ENCODE data around the gene BSPRY. TPM values are rescaled to one million over a fixed set of nuclear protein-coding genes. Genes with fewer than 3 reads are reported as not detected.

BSPRY gene
- total and polyA plus RNA-seq, 2 of the 13 experiments (the other 11 are each of a cell fraction or from before 2014, with no cell fraction given), result 0.09 to 0.26 TPM

DNA sequence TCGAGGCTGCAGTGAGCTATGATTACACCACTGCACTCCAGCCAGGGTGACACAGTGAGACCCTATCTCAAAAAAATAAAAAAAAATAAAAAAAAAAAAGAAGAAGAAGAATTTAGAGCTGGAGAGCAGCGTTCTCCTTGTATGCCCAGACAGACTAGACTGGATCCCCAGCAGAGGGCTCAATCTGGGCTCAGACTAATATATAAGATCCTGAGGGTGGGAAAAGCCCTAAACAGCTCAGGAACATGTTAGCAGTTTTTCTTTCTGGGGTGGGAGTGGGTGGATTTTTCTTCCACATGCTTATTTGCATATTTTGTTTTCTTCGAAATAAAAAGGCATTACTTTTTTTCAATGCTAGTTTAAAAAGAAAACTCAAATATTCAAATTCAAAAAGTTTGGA lies 904 bp upstream of the BSPRY start:
- H4K20me1 ChIP-seq (ENCODE audit: insufficient read depth, low read length), result no peaks in the 10 kb centered on the region
- no peaks in the 10 kb centered on the region for H3K79me2 ChIP-seq (ENCODE audit: insufficient read depth, low read length)
- H3K4me3 ChIP-seq (replicated peaks in 1 of 3; ENCODE audit: insufficient read depth in 1 of 3, low read depth in 2 of 3, low read length in 3 of 3), result no peak overlapping the region
- H3K9me3 ChIP-seq (ENCODE audit: low read length), result no peaks in the 10 kb centered on the region
- peaks cover 52% of the 10 kb centered on the region for H3K4me1 ChIP-seq (ENCODE audit: insufficient read depth, low read length)
- no peak overlapping the region for H3K9ac ChIP-seq (ENCODE audit: insufficient read depth, low read depth, low read length)
- ATAC-seq (no peak), DNase-seq (ENCODE audit: low spot score) (no peak), FAIRE-seq (no peak)
- intact Hi-C loops (cut with micrococcal nuclease; ENCODE audit: unreplicated experiment), result loop anchor here (5.0 kb wide), 1 partner anchor 36 kb away; no protein-coding TSS in a partner anchor
- ChIA-PET POLR2A (interaction anchor here (1.0 to 2.9 kb wide), 3 partner anchors 8 to 73 kb away, joined by 3 to 14 read pairs (median 9); partner anchors contain the start of genes C9orf43, CDC26, POLE3 and PRPF4), CTCF (ENCODE audit: low intra/inter-chr PET ratio, low total read pairs) (no interaction called here)
- H3K27ac ChIP-seq (ENCODE audit: extremely low read length, insufficient read depth, low read length), result no peak overlapping the region
- no peak overlapping the region for H3K4me2 ChIP-seq (ENCODE audit: low read depth, low read length)
- peaks cover 0 to 32% of the 10 kb centered on the region in 2 experiments; a peak in 3 of 5 replicates for H3K27me3 ChIP-seq (ENCODE audit: control insufficient read depth in 1 of 2, insufficient read depth in 2 of 2, low read length in 2 of 2)
- no peak overlapping the region for H2AFZ ChIP-seq (ENCODE audit: low read length)
- no TSS peak for BruUV-seq (replicated peaks)
- whole genome bisulfite sequencing (ENCODE audit: low lambda C conversion rate), result 59% methylated on average over 3 of the region's 3 CpGs
- in situ Hi-C loops (cut with HindIII; ENCODE audit: extremely low pct_ligation_motif_present, low pct_unique_long_range_greater_than_20kb), result no loop called here
- H3K36me3 ChIP-seq (replicated peaks in 1 of 2; ENCODE audit: control insufficient read depth in 1 of 2, insufficient read depth in 2 of 2, low read length in 2 of 2), result no peaks in the 10 kb centered on the region
- TF ChIP-seq, protein P1, sequence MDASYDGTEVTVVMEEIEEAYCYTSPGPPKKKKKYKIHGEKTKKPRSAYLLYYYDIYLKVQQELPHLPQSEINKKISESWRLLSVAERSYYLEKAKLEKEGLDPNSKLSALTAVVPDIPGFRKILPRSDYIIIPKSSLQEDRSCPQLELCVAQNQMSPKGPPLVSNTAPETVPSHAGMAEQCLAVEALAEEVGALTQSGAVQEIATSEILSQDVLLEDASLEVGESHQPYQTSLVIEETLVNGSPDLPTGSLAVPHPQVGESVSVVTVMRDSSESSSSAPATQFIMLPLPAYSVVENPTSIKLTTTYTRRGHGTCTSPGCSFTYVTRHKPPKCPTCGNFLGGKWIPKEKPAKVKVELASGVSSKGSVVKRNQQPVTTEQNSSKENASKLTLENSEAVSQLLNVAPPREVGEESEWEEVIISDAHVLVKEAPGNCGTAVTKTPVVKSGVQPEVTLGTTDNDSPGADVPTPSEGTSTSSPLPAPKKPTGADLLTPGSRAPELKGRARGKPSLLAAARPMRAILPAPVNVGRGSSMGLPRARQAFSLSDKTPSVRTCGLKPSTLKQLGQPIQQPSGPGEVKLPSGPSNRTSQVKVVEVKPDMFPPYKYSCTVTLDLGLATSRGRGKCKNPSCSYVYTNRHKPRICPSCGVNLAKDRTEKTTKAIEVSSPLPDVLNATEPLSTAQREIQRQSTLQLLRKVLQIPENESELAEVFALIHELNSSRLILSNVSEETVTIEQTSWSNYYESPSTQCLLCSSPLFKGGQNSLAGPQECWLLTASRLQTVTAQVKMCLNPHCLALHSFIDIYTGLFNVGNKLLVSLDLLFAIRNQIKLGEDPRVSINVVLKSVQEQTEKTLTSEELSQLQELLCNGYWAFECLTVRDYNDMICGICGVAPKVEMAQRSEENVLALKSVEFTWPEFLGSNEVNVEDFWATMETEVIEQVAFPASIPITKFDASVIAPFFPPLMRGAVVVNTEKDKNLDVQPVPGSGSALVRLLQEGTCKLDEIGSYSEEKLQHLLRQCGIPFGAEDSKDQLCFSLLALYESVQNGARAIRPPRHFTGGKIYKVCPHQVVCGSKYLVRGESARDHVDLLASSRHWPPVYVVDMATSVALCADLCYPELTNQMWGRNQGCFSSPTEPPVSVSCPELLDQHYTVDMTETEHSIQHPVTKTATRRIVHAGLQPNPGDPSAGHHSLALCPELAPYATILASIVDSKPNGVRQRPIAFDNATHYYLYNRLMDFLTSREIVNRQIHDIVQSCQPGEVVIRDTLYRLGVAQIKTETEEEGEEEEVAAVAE (CRISPR knock-in tag; IDR thresholded peaks at IDR 0.05; ENCODE audit: borderline replicate concordance), result no peak
- TF ChIP-seq IKZF4 (CRISPR knock-in tag; IDR thresholded peaks at IDR 0.05; ENCODE audit: borderline replicate concordance, low read depth, not compliant biosample characterization) (no peak), HOXA7 (CRISPR knock-in tag; IDR thresholded peaks at IDR 0.05) (no peak), RARA (CRISPR knock-in tag; IDR thresholded peaks at IDR 0.05) (no peak), ETV6 (CRISPR knock-in tag; conservative IDR thresholded peaks at IDR 0.05) (no peak), PHF20 (CRISPR knock-in tag; IDR thresholded peaks at IDR 0.05) (no peak), STAG1 (CRISPR knock-in tag; IDR thresholded peaks at IDR 0.05) (no peak), NKX3-1 (CRISPR knock-in tag; IDR thresholded peaks at IDR 0.05) (no peak), ZNF619 (CRISPR knock-in tag; IDR thresholded peaks at IDR 0.05) (no peak), SAP130 (CRISPR knock-in tag; IDR thresholded peaks at IDR 0.05; ENCODE audit: low read depth) (no peak)
- TF ChIP-seq, protein P2, sequence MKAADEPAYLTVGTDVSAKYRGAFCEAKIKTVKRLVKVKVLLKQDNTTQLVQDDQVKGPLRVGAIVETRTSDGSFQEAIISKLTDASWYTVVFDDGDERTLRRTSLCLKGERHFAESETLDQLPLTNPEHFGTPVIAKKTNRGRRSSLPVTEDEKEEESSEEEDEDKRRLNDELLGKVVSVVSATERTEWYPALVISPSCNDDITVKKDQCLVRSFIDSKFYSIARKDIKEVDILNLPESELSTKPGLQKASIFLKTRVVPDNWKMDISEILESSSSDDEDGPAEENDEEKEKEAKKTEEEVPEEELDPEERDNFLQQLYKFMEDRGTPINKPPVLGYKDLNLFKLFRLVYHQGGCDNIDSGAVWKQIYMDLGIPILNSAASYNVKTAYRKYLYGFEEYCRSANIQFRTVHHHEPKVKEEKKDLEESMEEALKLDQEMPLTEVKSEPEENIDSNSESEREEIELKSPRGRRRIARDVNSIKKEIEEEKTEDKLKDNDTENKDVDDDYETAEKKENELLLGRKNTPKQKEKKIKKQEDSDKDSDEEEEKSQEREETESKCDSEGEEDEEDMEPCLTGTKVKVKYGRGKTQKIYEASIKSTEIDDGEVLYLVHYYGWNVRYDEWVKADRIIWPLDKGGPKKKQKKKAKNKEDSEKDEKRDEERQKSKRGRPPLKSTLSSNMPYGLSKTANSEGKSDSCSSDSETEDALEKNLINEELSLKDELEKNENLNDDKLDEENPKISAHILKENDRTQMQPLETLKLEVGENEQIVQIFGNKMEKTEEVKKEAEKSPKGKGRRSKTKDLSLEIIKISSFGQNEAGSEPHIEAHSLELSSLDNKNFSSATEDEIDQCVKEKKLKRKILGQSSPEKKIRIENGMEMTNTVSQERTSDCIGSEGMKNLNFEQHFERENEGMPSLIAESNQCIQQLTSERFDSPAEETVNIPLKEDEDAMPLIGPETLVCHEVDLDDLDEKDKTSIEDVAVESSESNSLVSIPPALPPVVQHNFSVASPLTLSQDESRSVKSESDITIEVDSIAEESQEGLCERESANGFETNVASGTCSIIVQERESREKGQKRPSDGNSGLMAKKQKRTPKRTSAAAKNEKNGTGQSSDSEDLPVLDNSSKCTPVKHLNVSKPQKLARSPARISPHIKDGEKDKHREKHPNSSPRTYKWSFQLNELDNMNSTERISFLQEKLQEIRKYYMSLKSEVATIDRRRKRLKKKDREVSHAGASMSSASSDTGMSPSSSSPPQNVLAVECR (CRISPR knock-in tag; IDR thresholded peaks at IDR 0.05; ENCODE audit: borderline replicate concordance), result no peak
- TF ChIP-seq, protein P3, sequence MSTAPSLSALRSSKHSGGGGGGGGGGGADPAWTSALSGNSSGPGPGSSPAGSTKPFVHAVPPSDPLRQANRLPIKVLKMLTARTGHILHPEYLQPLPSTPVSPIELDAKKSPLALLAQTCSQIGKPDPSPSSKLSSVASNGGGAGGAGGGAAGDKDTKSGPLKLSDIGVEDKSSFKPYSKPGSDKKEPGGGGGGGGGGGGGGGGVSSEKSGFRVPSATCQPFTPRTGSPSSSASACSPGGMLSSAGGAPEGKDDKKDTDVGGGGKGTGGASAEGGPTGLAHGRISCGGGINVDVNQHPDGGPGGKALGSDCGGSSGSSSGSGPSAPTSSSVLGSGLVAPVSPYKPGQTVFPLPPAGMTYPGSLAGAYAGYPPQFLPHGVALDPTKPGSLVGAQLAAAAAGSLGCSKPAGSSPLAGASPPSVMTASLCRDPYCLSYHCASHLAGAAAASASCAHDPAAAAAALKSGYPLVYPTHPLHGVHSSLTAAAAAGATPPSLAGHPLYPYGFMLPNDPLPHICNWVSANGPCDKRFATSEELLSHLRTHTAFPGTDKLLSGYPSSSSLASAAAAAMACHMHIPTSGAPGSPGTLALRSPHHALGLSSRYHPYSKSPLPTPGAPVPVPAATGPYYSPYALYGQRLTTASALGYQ (CRISPR knock-in tag; IDR thresholded peaks at IDR 0.05), result no peak
- TF ChIP-seq, protein P4, sequence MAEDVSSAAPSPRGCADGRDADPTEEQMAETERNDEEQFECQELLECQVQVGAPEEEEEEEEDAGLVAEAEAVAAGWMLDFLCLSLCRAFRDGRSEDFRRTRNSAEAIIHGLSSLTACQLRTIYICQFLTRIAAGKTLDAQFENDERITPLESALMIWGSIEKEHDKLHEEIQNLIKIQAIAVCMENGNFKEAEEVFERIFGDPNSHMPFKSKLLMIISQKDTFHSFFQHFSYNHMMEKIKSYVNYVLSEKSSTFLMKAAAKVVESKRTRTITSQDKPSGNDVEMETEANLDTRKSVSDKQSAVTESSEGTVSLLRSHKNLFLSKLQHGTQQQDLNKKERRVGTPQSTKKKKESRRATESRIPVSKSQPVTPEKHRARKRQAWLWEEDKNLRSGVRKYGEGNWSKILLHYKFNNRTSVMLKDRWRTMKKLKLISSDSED (CRISPR knock-in tag; IDR thresholded peaks at IDR 0.05), result no peak
